DND-41 (cell line): ENCODE data around the gene DENND4B.
A peak's percentile ranks its signal among the peaks of the same experiment; 100 is the strongest.

Source experiments
- ATAC-seq: fragments of 200-7000 bp; cut with Tn5 transposase; 3 replicates; pipeline ENCODE4 v1.9.1; 2021; ENCODE audit warnings: low read depth; ENCODE audit not compliant: insufficient read depth
- DNase-seq: peaks from one replicate; pipeline ENCODE4 v3.0.0-alpha.2; 2020
- H2AFZ ChIP-seq: 2 replicates; pipeline ENCODE4 v1.6.0; 2012; ENCODE audit warnings: low read depth, low read length
- H3K27ac ChIP-seq: 2 replicates; pipeline ENCODE4 v1.5.1; 2012; ENCODE audit warnings: low read length, inconsistent platforms
- H3K27me3 ChIP-seq: fragments of 200-600 bp; sonication (generic); 2 replicates; pipeline ENCODE4 v1.6.0; 2012; ENCODE audit warnings: low read length, mild to moderate bottlenecking, inconsistent platforms; ENCODE audit not compliant: insufficient read depth, poor library complexity
- H3K36me3 ChIP-seq: 2 replicates; pipeline ENCODE4 v1.5.1; 2012; ENCODE audit warnings: low read length, inconsistent platforms; ENCODE audit not compliant: insufficient read depth
- H3K4me1 ChIP-seq: 2 replicates; pipeline ENCODE4 v1.5.1; 2012; ENCODE audit warnings: mild to moderate bottlenecking, low read length; ENCODE audit not compliant: insufficient read depth
- H3K4me2 ChIP-seq: 2 replicates; pipeline ENCODE4 v1.6.0; 2012; ENCODE audit warnings: mild to moderate bottlenecking, moderate library complexity, low read length, inconsistent platforms; ENCODE audit not compliant: insufficient read depth
- H3K4me3 ChIP-seq, 2 experiments: fragments of 200-600 bp in 1 of 2; shearing (Covaris generic) in 1 of 2; 2 replicates each; pipeline ENCODE4 v1.5.1; 2012 to 2016; ENCODE audit warnings: inconsistent platforms in 2 of 2, low read length in 2 of 2, mild to moderate bottlenecking in 2 of 2, low read depth in 1 of 2, moderate library complexity in 1 of 2
- H3K79me2 ChIP-seq: 2 replicates; pipeline ENCODE4 v1.6.0; 2012; ENCODE audit warnings: low read length, inconsistent platforms; ENCODE audit not compliant: insufficient read depth
- H3K9ac ChIP-seq: 2 replicates; pipeline ENCODE4 v1.6.0; 2012; ENCODE audit warnings: low read depth, mild to moderate bottlenecking, inconsistent platforms, low read length, moderate library complexity
- H3K9me3 ChIP-seq: 2 replicates; pipeline ENCODE4 v1.5.1; 2012; ENCODE audit warnings: low read length, moderate library complexity, mild to moderate bottlenecking, inconsistent platforms; ENCODE audit not compliant: insufficient read depth, severe bottlenecking
- H4K20me1 ChIP-seq: 2 replicates; pipeline ENCODE4 v1.6.0; 2012; ENCODE audit warnings: low read length; ENCODE audit not compliant: insufficient read depth
- CTCF ChIP-seq: IDR thresholded peaks from 2 replicates; pipeline ENCODE4 v1.5.1; 2012; ENCODE audit warnings: borderline replicate concordance, low read length, moderate library complexity, mild to moderate bottlenecking; ENCODE audit not compliant: poor library complexity, severe bottlenecking; ENCODE audit errors: extremely low read depth
- EZH2 ChIP-seq: IDR thresholded peaks from 3 replicates; pipeline ENCODE4 v1.6.1; 2012; ENCODE audit warnings: borderline replicate concordance, low read depth, mild to moderate bottlenecking, moderate library complexity, low read length, inconsistent platforms; ENCODE audit not compliant: severe bottlenecking

DENND4B gene

GRCh38 chr1:153977250-153978240 is 31.0 kb upstream of the DENND4B start, which contains the start of gene JTB:
Gene JTB, minus strand, starts transcription at chr1:153977674. Its CDS starts 422 bp downstream, at chr1:153977252.
- Histone ChIP-seq H3K4me2 (peak within 1 kb of the TSS; percentile 88), H3K79me2 (peaks cover 29% of the 10 kb centered on the region), H2AFZ (peak within 1 kb of the TSS; percentile 96), H3K27ac (peak within 1 kb of the TSS; percentile 81), H4K20me1 (0 out of 2 replicates have a peak, but pooled peaks cover 3% of the 10 kb centered on the region), H3K4me3 (peak within 1 kb of the TSS; percentile 53 to 86), H3K4me1 (peaks cover 39% of the 10 kb centered on the region), H3K36me3 (peaks cover 31% of the 10 kb centered on the region), H3K9ac (peak within 1 kb of the TSS; percentile 84), H3K27me3 (no peaks in the 10 kb centered on the region), H3K9me3 (no peaks in the 10 kb centered on the region)
- DNase-seq, result peak; percentile 86
- peak; percentile 93 for ATAC-seq
- TF ChIP-seq CTCF, result peak; percentile 13
- TF ChIP-seq EZH2, result no peak

- DNase-seq, result no peak
- Histone ChIP-seq H3K4me1 (peaks cover 46% of the 10 kb centered on the region), H3K4me2 (peak overlapping the region; percentile 88), H2AFZ (peak overlapping the region; percentile 96), H3K36me3 (peaks cover 31% of the 10 kb centered on the region), H3K27me3 (no peaks in the 10 kb centered on the region), H3K4me3 (peak overlapping the region; percentile 53 to 86), H3K9me3 (no peaks in the 10 kb centered on the region), H3K9ac (peak overlapping the region; percentile 84), H3K79me2 (peaks cover 29% of the 10 kb centered on the region), H3K27ac (peak overlapping the region; percentile 81), H4K20me1 (0 out of 2 replicates have a peak, but pooled peaks cover 3% of the 10 kb centered on the region)
- no peak for ATAC-seq
- TF ChIP-seq EZH2, result no peak
- no peak for TF ChIP-seq CTCF
These were observed 30.3 kb upstream of the DENND4B start for GRCh38 chr1:153976819-153977249.

GRCh38 chr1:153973525-153973924 is 27.0 kb upstream of the DENND4B start:
- Histone ChIP-seq H3K27me3 (no peaks in the 10 kb centered on the region), H3K79me2 (peaks cover 32% of the 10 kb centered on the region), H3K9me3 (no peaks in the 10 kb centered on the region), H3K4me1 (peaks cover 54% of the 10 kb centered on the region), H4K20me1 (0 out of 2 replicates have a peak, but pooled peaks cover 3% of the 10 kb centered on the region), H3K4me2 (no peak overlapping the region), H2AFZ (no peak overlapping the region), H3K36me3 (peaks cover 31% of the 10 kb centered on the region), H3K9ac (no peak overlapping the region), H3K27ac (no peak overlapping the region), H3K4me3 (no peak overlapping the region)
- no peak for DNase-seq
- TF ChIP-seq EZH2 (no peak), CTCF (no peak)
- ATAC-seq, result no peak
